ENCODE measurements around the gene CTRB1.

Gene CTRB1

GRCh38 chr16:75251280-75252048 lies 32.7 kb downstream of the CTRB1 start, which contains the start of gene BCAR1:
TSS of gene BCAR1 (minus strand) at chr16:75251624. CDS start at chr16:75251482, 142 bp downstream.
- H3K9me3 ChIP-seq (ENCODE audit: insufficient read depth, low read length), result no peaks in the 10 kb centered on the region
- H4K20me1 ChIP-seq (ENCODE audit: insufficient read depth, low read length), result peaks cover 60% of the 10 kb centered on the region
- no peak for TF ChIP-seq CTCF (IDR thresholded peaks at IDR 0.05; ENCODE audit: low read depth, low read length)
- TF ChIP-seq EZH2phosphoT487 (IDR thresholded peaks at IDR 0.05; ENCODE audit: low read depth), result no peak
- H3K4me3 ChIP-seq (ENCODE audit: low read length), result peak within 1 kb of the TSS; percentile 70
- H3K4me1 ChIP-seq (ENCODE audit: low read length), result no peaks in the 10 kb centered on the region
- no peaks in the 10 kb centered on the region for H3K36me3 ChIP-seq (replicated peaks; ENCODE audit: low read depth, low read length)
- peak within 1 kb of the TSS; percentile 69 for H3K4me2 ChIP-seq (ENCODE audit: low read length)
- no peak within 1 kb of the TSS for H3K9ac ChIP-seq (ENCODE audit: low read length)
- no peak within 1 kb of the TSS for H2AFZ ChIP-seq (ENCODE audit: low read depth, low read length)
- H3K79me2 ChIP-seq (ENCODE audit: low read length), result no peaks in the 10 kb centered on the region
- no peak within 1 kb of the TSS for H3K27ac ChIP-seq (ENCODE audit: low read length)
- peaks cover 30% of the 10 kb centered on the region for H3K27me3 ChIP-seq (ENCODE audit: low read depth, low read length)

- H3K4me1 ChIP-seq (ENCODE audit: low read length), result no peaks in the 10 kb centered on the region
- no peaks in the 10 kb centered on the region for H3K79me2 ChIP-seq (ENCODE audit: low read length)
- TF ChIP-seq EZH2phosphoT487 (IDR thresholded peaks at IDR 0.05; ENCODE audit: low read depth) (no peak), CTCF (IDR thresholded peaks at IDR 0.05; ENCODE audit: low read depth, low read length) (no peak)
- H3K4me2 ChIP-seq (ENCODE audit: low read length), result no peak overlapping the region
- H3K9ac ChIP-seq (ENCODE audit: low read length), result no peak overlapping the region
- peaks cover 30% of the 10 kb centered on the region for H3K27me3 ChIP-seq (ENCODE audit: low read depth, low read length)
- no peak overlapping the region for H2AFZ ChIP-seq (ENCODE audit: low read depth, low read length)
- H3K4me3 ChIP-seq (ENCODE audit: low read length), result no peak overlapping the region
- H3K27ac ChIP-seq (ENCODE audit: low read length), result no peak overlapping the region
- peaks cover 57% of the 10 kb centered on the region for H4K20me1 ChIP-seq (ENCODE audit: insufficient read depth, low read length)
- no peaks in the 10 kb centered on the region for H3K9me3 ChIP-seq (ENCODE audit: insufficient read depth, low read length)
- H3K36me3 ChIP-seq (replicated peaks; ENCODE audit: low read depth, low read length), result no peaks in the 10 kb centered on the region
Measured at GRCh38 chr16:75252049-75252864, 33.5 kb downstream of the CTRB1 start.

DNA sequence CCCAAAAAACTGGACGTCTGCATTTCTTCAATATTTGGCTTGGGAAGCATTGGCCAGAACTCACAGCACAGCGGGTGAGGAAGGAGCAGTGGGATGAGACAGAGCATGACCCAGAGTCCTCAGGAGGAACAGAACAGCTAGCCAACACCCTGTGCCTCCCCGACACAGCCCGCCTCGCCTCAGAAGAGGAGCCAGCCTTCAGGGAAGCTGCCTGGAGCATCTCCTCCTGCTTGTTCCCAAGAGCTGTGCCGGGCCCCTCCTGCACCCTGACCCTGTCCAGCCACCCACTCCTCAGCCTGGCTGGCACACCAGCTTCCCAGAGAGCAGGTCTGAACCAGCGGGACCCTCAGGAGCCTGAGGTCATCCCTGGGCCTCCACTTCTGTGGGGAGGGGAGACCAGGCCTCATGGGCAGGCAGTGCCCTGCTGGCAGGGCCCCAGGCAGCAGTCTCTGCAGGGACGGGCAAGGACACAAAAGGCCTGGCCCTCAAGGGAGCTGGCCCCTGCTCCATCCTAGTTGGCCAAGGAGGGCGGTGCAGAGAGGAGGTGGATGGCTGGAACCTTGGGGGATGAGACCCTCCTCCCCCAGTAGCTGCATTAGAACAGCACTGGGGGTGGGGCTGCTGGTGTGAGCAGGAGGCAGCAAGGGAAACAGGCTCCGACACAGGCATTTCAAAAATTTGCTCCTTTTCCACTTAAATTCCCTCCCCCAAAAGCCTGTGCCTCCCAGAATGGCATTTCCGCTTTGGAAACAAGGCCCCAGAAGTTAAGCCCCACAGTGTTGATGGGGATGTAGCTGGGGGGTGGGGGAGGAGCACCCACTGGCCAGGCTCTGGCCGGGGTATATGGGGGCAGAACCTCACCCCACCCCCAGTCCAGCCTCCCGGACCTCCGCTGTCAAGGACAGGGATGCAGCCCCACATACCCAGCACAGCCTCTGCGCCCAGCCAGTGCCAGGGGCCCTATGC lies 34.4 kb downstream of the CTRB1 start:
- H3K4me1 ChIP-seq (ENCODE audit: low read length), result peaks cover 3% of the 10 kb centered on the region; the same call in 1 of the 2 replicates
- H3K9me3 ChIP-seq (ENCODE audit: insufficient read depth, low read length), result no peaks in the 10 kb centered on the region
- H3K4me2 ChIP-seq (ENCODE audit: low read length), result no peak overlapping the region
- H3K27me3 ChIP-seq (ENCODE audit: low read depth, low read length), result peaks cover 34% of the 10 kb centered on the region
- no peaks in the 10 kb centered on the region for H3K79me2 ChIP-seq (ENCODE audit: low read length)
- H3K36me3 ChIP-seq (replicated peaks; ENCODE audit: low read depth, low read length), result no peaks in the 10 kb centered on the region
- no peak overlapping the region for H3K9ac ChIP-seq (ENCODE audit: low read length)
- TF ChIP-seq CTCF (IDR thresholded peaks at IDR 0.05; ENCODE audit: low read depth, low read length) (no peak), EZH2phosphoT487 (IDR thresholded peaks at IDR 0.05; ENCODE audit: low read depth) (no peak)
- H3K27ac ChIP-seq (ENCODE audit: low read length), result no peak overlapping the region
- H4K20me1 ChIP-seq (ENCODE audit: insufficient read depth, low read length), result peaks cover 55% of the 10 kb centered on the region
- no peak overlapping the region for H3K4me3 ChIP-seq (ENCODE audit: low read length)
- no peak overlapping the region for H2AFZ ChIP-seq (ENCODE audit: low read depth, low read length)
